ENCODE measurements around the gene RAB39B.

The RAB39B gene

GRCh38 chrX:155216940-155217440 lies 47.3 kb downstream of the RAB39B start:
- Histone ChIP-seq H3K4me1 (ENCODE audit: control insufficient read depth, insufficient read depth, low read length) (0 out of 2 replicates have a peak, but pooled peaks cover 3% of the 10 kb centered on the region), H3K4me3 (ENCODE audit: low read depth, low read length) (peak overlapping the region; percentile 89), H3K9me3 (ENCODE audit: control insufficient read depth, insufficient read depth, low read depth, low read length) (no peaks in the 10 kb centered on the region), H3K36me3 (ENCODE audit: control insufficient read depth in 2 of 2, insufficient read depth in 1 of 2, low read length in 2 of 2) (peaks cover 16 to 18% of the 10 kb centered on the region in 2 experiments), H3K27ac (ENCODE audit: extremely low read depth, low read depth, low read length) (peak overlapping the region; percentile 29; the same call in 1 of the 2 replicates)
- POLR2A ChIA-PET, result interaction anchor here (0.7 kb wide), 1 partner anchor 30 kb away, joined by 3 read pairs; no protein-coding TSS in a partner anchor
- CTCF ChIA-PET, result interaction anchor here (0.6 to 1.4 kb wide), 4 partner anchors 9 to 299 kb away, joined by 3 to 6 read pairs (median 4); no protein-coding TSS in a partner anchor
- TF ChIP-seq ZNF266 (tag by site-specific recombination; IDR thresholded peaks at IDR 0.05; ENCODE audit: low read depth) (no peak), YY2 (tag by site-specific recombination; IDR thresholded peaks at IDR 0.05) (no peak), ZNF670 (tag by site-specific recombination; IDR thresholded peaks at IDR 0.05; ENCODE audit: low read depth) (no peak), ZNF645 (tag by site-specific recombination; IDR thresholded peaks at IDR 0.05) (no peak), ZNF660 (tag by site-specific recombination; IDR thresholded peaks at IDR 0.05) (no peak), ZBTB8A (tag by site-specific recombination; IDR thresholded peaks at IDR 0.05) (no peak), ZNF518A (tag by site-specific recombination; conservative IDR thresholded peaks at IDR 0.05; ENCODE audit: low read depth) (no peak), ZNF76 (tag by site-specific recombination; IDR thresholded peaks at IDR 0.05; ENCODE audit: borderline replicate concordance, low read depth) (peak; percentile 49; the same call in 1 of the 2 replicates), ZNF18 (tag by site-specific recombination; IDR thresholded peaks at IDR 0.05) (no peak), ZNF24 (tag by site-specific recombination; IDR thresholded peaks at IDR 0.05) (no peak), ZNF302 (tag by site-specific recombination; IDR thresholded peaks at IDR 0.05; ENCODE audit: low read depth) (no peak), ZNF423 (tag by site-specific recombination; IDR thresholded peaks at IDR 0.05) (no peak), ZNF701 (tag by site-specific recombination; IDR thresholded peaks at IDR 0.05) (no peak), ZNF140 (tag by site-specific recombination; IDR thresholded peaks at IDR 0.05) (no peak), ZNF776 (tag by site-specific recombination; IDR thresholded peaks at IDR 0.05; ENCODE audit: borderline replicate concordance) (no peak), ZNF600 (tag by site-specific recombination; IDR thresholded peaks at IDR 0.05) (0 out of 2 replicates have a peak, but pooled peaks have one; percentile 51), ZNF221 (tag by site-specific recombination; IDR thresholded peaks at IDR 0.05; ENCODE audit: borderline replicate concordance) (no peak), ZNF664 (tag by site-specific recombination; IDR thresholded peaks at IDR 0.05) (no peak), ZBTB44 (tag by site-specific recombination; IDR thresholded peaks at IDR 0.05) (no peak), ZFP41 (tag by site-specific recombination; IDR thresholded peaks at IDR 0.05; ENCODE audit: borderline replicate concordance) (no peak), ZNF707 (tag by site-specific recombination; IDR thresholded peaks at IDR 0.05) (no peak), ZNF37A (tag by site-specific recombination; IDR thresholded peaks at IDR 0.05) (no peak), ZBTB6 (tag by site-specific recombination; IDR thresholded peaks at IDR 0.05) (peak; percentile 80), ZNF677 (tag by site-specific recombination; IDR thresholded peaks at IDR 0.05) (no peak), OVOL3 (tag by site-specific recombination; IDR thresholded peaks at IDR 0.05) (no peak), ZNF768 (tag by site-specific recombination; IDR thresholded peaks at IDR 0.05) (no peak), ZNF658 (tag by site-specific recombination; IDR thresholded peaks at IDR 0.05) (no peak), ZBTB17 (tag by site-specific recombination; IDR thresholded peaks at IDR 0.05) (peak; percentile 20; the same call in 1 of the 2 replicates), TCF7L2 (IDR thresholded peaks at IDR 0.05; ENCODE audit: borderline replicate concordance, low read depth, low read length) (no peak)
